GM13977 (cell line): Measurements from ENCODE around the gene SLC10A2.

Experiments used
- DNase-seq: peaks from one replicate; pipeline ENCODE4 v3.0.0; 2012; ENCODE audit warnings: low spot score
- in situ Hi-C: fragments of 300-500 bp; cut with MboI; formaldehyde crosslinking; loops from one replicate; pipeline ENCODE4 v1.12.0; 2022; ENCODE audit warnings: low sequenced_read_pairs, low pct_unique_long_range_greater_than_20kb, mixed read lengths, inconsistent platforms; ENCODE audit not compliant: unreplicated experiment
- TF ChIP-seq, protein P1 (sequence below): IDR thresholded peaks from 2 replicates; pipeline ENCODE4 v1.5.1; 2012; ENCODE audit warnings: mild to moderate bottlenecking, control low read depth; ENCODE audit not compliant: insufficient read depth; ENCODE audit errors: extremely low read depth, missing control alignments

The SLC10A2 gene

DNA sequence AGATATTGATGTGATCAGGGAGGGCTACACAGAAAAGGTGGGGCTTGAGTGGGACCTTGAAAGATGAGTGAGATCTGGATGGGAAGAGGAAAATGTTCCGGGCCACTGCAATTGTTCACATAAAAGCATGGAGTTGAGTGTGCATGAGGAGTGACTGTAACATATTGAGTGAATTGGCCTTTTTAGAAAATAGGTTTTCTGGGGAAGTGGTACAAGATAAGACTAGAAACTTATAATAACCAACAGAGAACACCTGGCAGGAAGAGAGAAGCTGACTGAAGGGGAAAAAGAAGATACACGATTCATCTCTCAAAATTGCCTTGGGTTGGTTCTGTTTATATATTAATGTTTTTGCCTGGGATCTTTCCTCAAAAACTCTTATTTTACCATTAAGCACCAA is 32.2 kb downstream of the SLC10A2 start:
- in situ Hi-C loops, result no loop called here
- TF ChIP-seq, protein P1, sequence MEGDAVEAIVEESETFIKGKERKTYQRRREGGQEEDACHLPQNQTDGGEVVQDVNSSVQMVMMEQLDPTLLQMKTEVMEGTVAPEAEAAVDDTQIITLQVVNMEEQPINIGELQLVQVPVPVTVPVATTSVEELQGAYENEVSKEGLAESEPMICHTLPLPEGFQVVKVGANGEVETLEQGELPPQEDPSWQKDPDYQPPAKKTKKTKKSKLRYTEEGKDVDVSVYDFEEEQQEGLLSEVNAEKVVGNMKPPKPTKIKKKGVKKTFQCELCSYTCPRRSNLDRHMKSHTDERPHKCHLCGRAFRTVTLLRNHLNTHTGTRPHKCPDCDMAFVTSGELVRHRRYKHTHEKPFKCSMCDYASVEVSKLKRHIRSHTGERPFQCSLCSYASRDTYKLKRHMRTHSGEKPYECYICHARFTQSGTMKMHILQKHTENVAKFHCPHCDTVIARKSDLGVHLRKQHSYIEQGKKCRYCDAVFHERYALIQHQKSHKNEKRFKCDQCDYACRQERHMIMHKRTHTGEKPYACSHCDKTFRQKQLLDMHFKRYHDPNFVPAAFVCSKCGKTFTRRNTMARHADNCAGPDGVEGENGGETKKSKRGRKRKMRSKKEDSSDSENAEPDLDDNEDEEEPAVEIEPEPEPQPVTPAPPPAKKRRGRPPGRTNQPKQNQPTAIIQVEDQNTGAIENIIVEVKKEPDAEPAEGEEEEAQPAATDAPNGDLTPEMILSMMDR, result no peak
- DNase-seq, result peak; percentile 6

- DNase-seq, result peak; percentile 70
- TF ChIP-seq, protein P1, result no peak
- in situ Hi-C loops, result no loop called here
Measured at GRCh38 chr13:103031332-103031873, 34.8 kb downstream of the SLC10A2 start.

- TF ChIP-seq, protein P1, result no peak
Measured at GRCh38 chr13:103030776-103031175, 35.4 kb downstream of the SLC10A2 start.

DNA sequence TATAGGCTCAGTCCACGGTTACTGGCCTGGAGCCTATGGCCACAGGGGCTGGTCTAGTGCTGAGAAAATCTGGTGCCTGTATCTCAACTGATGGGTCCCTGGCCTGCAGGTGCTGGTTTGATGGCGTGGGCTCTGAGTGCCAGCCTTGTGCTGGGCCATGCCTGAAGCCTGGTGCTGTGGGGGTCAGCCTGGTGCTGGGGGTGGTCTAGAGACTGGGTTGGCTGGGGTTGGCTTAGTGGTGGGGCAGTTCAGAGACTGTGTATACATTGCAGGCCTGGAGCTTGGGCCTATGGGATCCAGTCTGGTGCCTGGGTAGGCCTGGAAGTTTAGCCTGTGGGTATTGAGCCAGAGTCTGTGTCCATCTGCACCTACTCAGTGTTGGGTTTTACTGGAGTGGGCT is 36.4 kb downstream of the SLC10A2 start:
- no peak for DNase-seq
- TF ChIP-seq, protein P1, result no peak
- in situ Hi-C loops, result no loop called here

More at GRCh38 chr13:103030776-103031175, 35.4 kb downstream of the SLC10A2 start:
- in situ Hi-C loops, result no loop called here
- DNase-seq, result no peak

DNA sequence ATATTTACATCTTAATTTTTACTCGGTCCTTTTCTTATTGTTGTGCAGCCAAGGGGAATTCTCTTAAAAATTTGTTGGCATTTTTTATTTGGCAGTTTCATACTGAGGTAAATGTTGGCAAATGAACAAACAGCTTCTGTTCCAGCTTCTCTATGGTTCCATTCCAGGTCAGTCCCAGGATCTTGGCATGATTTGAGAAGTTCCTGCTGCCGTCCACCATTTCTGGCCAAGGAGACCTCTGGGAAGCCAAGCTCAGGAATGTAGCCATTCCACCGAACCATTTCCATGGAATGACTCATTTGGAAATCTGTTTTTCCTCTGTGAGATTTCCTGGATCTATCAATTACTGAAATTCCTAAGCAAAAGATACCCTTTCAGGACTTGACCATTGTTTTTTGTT is 43.9 kb downstream of the SLC10A2 start:
- TF ChIP-seq, protein P1, result no peak
- no peak for DNase-seq
- in situ Hi-C loops, result no loop called here

DNA sequence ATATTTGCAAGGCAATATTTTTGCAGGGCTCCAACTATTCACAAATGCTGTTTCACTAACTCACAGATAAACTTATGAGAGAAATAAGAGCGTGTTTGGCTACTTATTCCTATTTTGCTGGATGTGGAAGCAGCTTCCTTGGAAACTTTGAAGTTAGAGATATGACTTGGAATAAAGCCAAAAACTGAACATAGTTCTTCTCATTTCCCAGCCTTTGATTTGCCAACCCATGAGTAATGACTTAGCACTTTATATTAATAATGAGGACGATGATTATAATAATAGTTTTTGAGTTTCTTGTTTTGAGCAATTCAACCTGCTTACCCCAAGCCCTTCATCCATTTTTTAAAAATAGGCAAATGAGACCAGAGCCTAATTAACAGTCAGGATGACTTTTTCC is 47.7 kb downstream of the SLC10A2 start:
- in situ Hi-C loops, result no loop called here
- DNase-seq, result no peak
- TF ChIP-seq, protein P1, result no peak
